H9 (cell line): ENCODE results near the gene CRELD2. TPM values are rescaled to one million over a fixed set of nuclear protein-coding genes. Genes with fewer than 3 reads are reported as not detected.

Experiments
- DNase-seq: peaks from one replicate; pipeline ENCODE4 v3.0.0-alpha.2; 2017
- H2AFZ ChIP-seq: one replicate; pipeline ENCODE4 v1.6.1; 2013; ENCODE audit warnings: mild to moderate bottlenecking, low read length, control low read depth, moderate library complexity
- H2AK5ac ChIP-seq: 2 replicates; pipeline ENCODE4 v1.6.1; 2013; ENCODE audit warnings: low read length, control low read depth, mixed read lengths; ENCODE audit not compliant: insufficient read length
- H2BK120ac ChIP-seq: one replicate; pipeline ENCODE4 v1.6.1; 2013; ENCODE audit warnings: low read depth, mild to moderate bottlenecking, low read length, control low read depth, inconsistent platforms; ENCODE audit not compliant: poor library complexity, severe bottlenecking
- H2BK12ac ChIP-seq: 2 replicates; pipeline ENCODE4 v1.6.1; 2013; ENCODE audit warnings: low read length, control low read depth, mixed read lengths, low read depth; ENCODE audit not compliant: insufficient read length
- H2BK15ac ChIP-seq: 2 replicates; pipeline ENCODE4 v1.6.1; 2013; ENCODE audit warnings: low read depth, low read length, control low read depth
- H2BK20ac ChIP-seq: one replicate; pipeline ENCODE4 v1.6.1; 2013; ENCODE audit warnings: low read depth, mild to moderate bottlenecking, low read length, control low read depth, inconsistent platforms; ENCODE audit not compliant: poor library complexity, severe bottlenecking
- H2BK5ac ChIP-seq: 2 replicates; pipeline ENCODE4 v1.6.1; 2013; ENCODE audit warnings: low read length, control low read depth, mixed read lengths; ENCODE audit not compliant: insufficient read length
- H3K14ac ChIP-seq: 2 replicates; pipeline ENCODE4 v1.6.1; 2013; ENCODE audit warnings: low read length, control low read depth; ENCODE audit not compliant: insufficient read depth
- H3K18ac ChIP-seq: 2 replicates; pipeline ENCODE4 v1.6.1; 2013; ENCODE audit warnings: low read depth, mild to moderate bottlenecking, mixed read lengths, low read length, control low read depth; ENCODE audit not compliant: insufficient read length
- H3K23ac ChIP-seq: 2 replicates; pipeline ENCODE4 v1.6.1; 2013; ENCODE audit warnings: low read length, control low read depth, mixed read lengths, low read depth; ENCODE audit not compliant: insufficient read length
- H3K23me2 ChIP-seq: 2 replicates; pipeline ENCODE4 v1.6.1; 2013; ENCODE audit warnings: low read depth, mild to moderate bottlenecking, mixed read lengths, low read length, control low read depth; ENCODE audit not compliant: insufficient read length, poor library complexity, severe bottlenecking
- H3K27ac ChIP-seq: 2 replicates; pipeline ENCODE4 v1.5.1; 2013; ENCODE audit warnings: low read length, control low read depth, mixed read lengths, low read depth; ENCODE audit not compliant: insufficient read length
- H3K27me3 ChIP-seq: 2 replicates; pipeline ENCODE4 v1.6.1; 2013; ENCODE audit warnings: low read length, control low read depth, inconsistent platforms; ENCODE audit not compliant: insufficient read depth
- H3K4ac ChIP-seq: 2 replicates; pipeline ENCODE4 v1.6.1; 2013; ENCODE audit warnings: low read depth, mild to moderate bottlenecking, control low read depth, inconsistent platforms, low read length, moderate library complexity
- H3K4me1 ChIP-seq: 2 replicates; pipeline ENCODE4 v1.6.1; 2013; ENCODE audit warnings: low read length, control low read depth, inconsistent platforms; ENCODE audit not compliant: insufficient read depth
- H3K4me2 ChIP-seq: 2 replicates; pipeline ENCODE4 v1.6.1; 2013; ENCODE audit warnings: low read length, control low read depth, mixed read lengths; ENCODE audit not compliant: insufficient read length, insufficient read depth
- H3K56ac ChIP-seq: 2 replicates; pipeline ENCODE4 v1.6.1; 2013; ENCODE audit warnings: low read depth, mild to moderate bottlenecking, mixed read lengths, low read length, control low read depth; ENCODE audit not compliant: insufficient read length
- H3K79me1 ChIP-seq: 2 replicates; pipeline ENCODE4 v1.6.1; 2013; ENCODE audit warnings: low read depth, mild to moderate bottlenecking, moderate library complexity, low read length, control low read depth, inconsistent platforms; ENCODE audit not compliant: insufficient read depth, poor library complexity, severe bottlenecking
- H3K79me2 ChIP-seq: 2 replicates; pipeline ENCODE4 v1.6.1; 2013; ENCODE audit warnings: low read length, control low read depth, inconsistent platforms; ENCODE audit not compliant: insufficient read depth
- H3K9ac ChIP-seq: 2 replicates; pipeline ENCODE4 v1.6.1; 2013; ENCODE audit warnings: low read length, control low read depth, mixed read lengths; ENCODE audit not compliant: insufficient read length; ENCODE audit errors: extremely low read depth
- H3K9me3 ChIP-seq: one replicate; pipeline ENCODE4 v1.6.1; 2013; ENCODE audit warnings: low read depth, low read length, inconsistent platforms; ENCODE audit not compliant: control insufficient read depth
- H3T11ph ChIP-seq: one replicate; pipeline ENCODE4 v1.6.1; 2013; ENCODE audit warnings: mild to moderate bottlenecking, low read length, control low read depth, inconsistent platforms
- H4K20me1 ChIP-seq: one replicate; pipeline ENCODE4 v1.6.1; 2013; ENCODE audit not compliant: control insufficient read depth, insufficient read length, insufficient read depth
- H4K5ac ChIP-seq: 2 replicates; pipeline ENCODE4 v1.6.1; 2013; ENCODE audit warnings: low read depth, mild to moderate bottlenecking, mixed read lengths, low read length, control low read depth; ENCODE audit not compliant: insufficient read length
- H4K8ac ChIP-seq: replicated peaks from 2 replicates; pipeline ENCODE4 v1.6.1; 2013; ENCODE audit warnings: low read length, control low read depth, mixed read lengths, low read depth; ENCODE audit not compliant: insufficient read length
- H4K91ac ChIP-seq: 2 replicates; pipeline ENCODE4 v1.6.1; 2013; ENCODE audit warnings: low read depth, mild to moderate bottlenecking, moderate library complexity, mixed read lengths, low read length, control low read depth; ENCODE audit not compliant: insufficient read length
- H3K27ac Mint-ChIP-seq, 3 experiments: 2 replicates in 2 of 3; 3 replicates in 1 of 3; pipeline ENCODE4 v1.8.0; 2020 to 2021; ENCODE audit warnings: mixed read lengths in 3 of 3, mild to moderate bottlenecking in 1 of 3, moderate library complexity in 1 of 3
- H3K27me3 Mint-ChIP-seq: 2 replicates; pipeline ENCODE4 v1.8.0; 2021; ENCODE audit warnings: low read depth, mild to moderate bottlenecking, moderate library complexity, mixed read lengths
- H3K36me3 Mint-ChIP-seq, 3 experiments: 2 replicates in 2 of 3; 3 replicates in 1 of 3; pipeline ENCODE4 v1.8.0; 2020 to 2021; ENCODE audit warnings: low read depth in 3 of 3, mixed read lengths in 3 of 3; ENCODE audit not compliant: insufficient read depth in 1 of 3
- H3K4me1 Mint-ChIP-seq, 2 experiments: 2 replicates each; pipeline ENCODE4 v1.8.0; 2020; ENCODE audit warnings: mixed read lengths in 2 of 2
- H3K4me3 Mint-ChIP-seq, 2 experiments: 2 replicates in 1 of 2; 3 replicates in 1 of 2; pipeline ENCODE4 v1.8.0; 2020 to 2021; ENCODE audit warnings: mild to moderate bottlenecking in 2 of 2, mixed read lengths in 2 of 2, moderate library complexity in 1 of 2
- H3K9me3 Mint-ChIP-seq, 2 experiments: 2 replicates in 1 of 2; 3 replicates in 1 of 2; pipeline ENCODE4 v1.8.0; 2020; ENCODE audit warnings: mild to moderate bottlenecking in 2 of 2, mixed read lengths in 2 of 2, moderate library complexity in 1 of 2
- CTCF ChIP-seq: fragments of 200-600 bp; sonication (generic); conservative IDR thresholded peaks from 3 replicates; pipeline ENCODE4 v1.8.0; 2021; ENCODE audit warnings: antibody characterized with exemption, mild to moderate bottlenecking
- WGBS: extraction: QIAGEN DNeasy Blood & Tissue Kit; methylation state at CpG from one replicate; pipeline ENCODE4 v1.1.7; 2013; ENCODE audit warnings: missing lambda C conversion rate, low lambda C conversion rate, mixed read lengths; ENCODE audit not compliant: insufficient read length; ENCODE audit errors: extremely low coverage; 5-methylcytosine and 5-hydroxymethylcytosine counted together
- total RNA-seq: library from RNA; stranded (reverse); gene quantifications from 2 replicates; pipeline ENCODE4 v1.2.1, GENCODE V29; 2021

The CRELD2 gene
- total RNA-seq, 1 experiment from 2014 or later: 34.7 TPM

GRCh38 chr22:49926916-49927315 is 8.5 kb downstream of the CRELD2 start:
- no peak overlapping the region for H3K27ac ChIP-seq
- Mint-ChIP-seq H3K36me3 (peaks cover 0 to 14% (median 0%) of the 10 kb centered on the region in 3 experiments; a peak in 4 of 7 replicates), H3K27me3 (peaks cover 24% of the 10 kb centered on the region), H3K4me1 (peaks cover 3 to 11% of the 10 kb centered on the region in 2 experiments; a peak in 3 of 4 replicates), H3K4me3 (no peak overlapping the region), H3K9me3 (no peaks in the 10 kb centered on the region), H3K27ac (peak overlapping the region in 1 of 3 experiments; percentile 6; a peak in 1 of 7 replicates)
- no peak overlapping the region for H3T11ph ChIP-seq
- no peak overlapping the region for H4K5ac ChIP-seq
- no peak for DNase-seq
- no peaks in the 10 kb centered on the region for H3K9me3 ChIP-seq
- H3K4me2 ChIP-seq: no peak overlapping the region
- no peak overlapping the region for H3K14ac ChIP-seq
- no peak overlapping the region for H3K23ac ChIP-seq
- H2BK20ac ChIP-seq: no peak overlapping the region
- no peaks in the 10 kb centered on the region for H3K23me2 ChIP-seq
- H3K9ac ChIP-seq: no peak overlapping the region
- no peak overlapping the region for H4K8ac ChIP-seq
- H2BK120ac ChIP-seq: no peak overlapping the region
- no peak overlapping the region for H3K18ac ChIP-seq
- TF ChIP-seq CTCF: no peak
- H3K4me1 ChIP-seq: no peaks in the 10 kb centered on the region
- no peaks in the 10 kb centered on the region for H3K79me2 ChIP-seq
- no peak overlapping the region for H2BK5ac ChIP-seq
- H2AFZ ChIP-seq: no peak overlapping the region
- no peaks in the 10 kb centered on the region for H3K79me1 ChIP-seq
- H4K20me1 ChIP-seq: no peaks in the 10 kb centered on the region
- H3K56ac ChIP-seq: no peak overlapping the region
- WGBS: no CpG with 5 or more reads among the region's 18 CpGs
- no peak overlapping the region for H3K4ac ChIP-seq
- H2BK15ac ChIP-seq: no peak overlapping the region
- no peak overlapping the region for H2AK5ac ChIP-seq
- no peaks in the 10 kb centered on the region; the same call in 1 of the 2 replicates for H3K27me3 ChIP-seq
- H2BK12ac ChIP-seq: no peak overlapping the region
- no peak overlapping the region for H4K91ac ChIP-seq
